Measurements from ENCODE around the gene GOLGA5. TPM values are rescaled to one million over a fixed set of nuclear protein-coding genes. Genes with fewer than 3 reads are reported as not detected.

The GOLGA5 gene
- total RNA-seq, 1 donor from 2014 or later, result 24.2 TPM

DNA sequence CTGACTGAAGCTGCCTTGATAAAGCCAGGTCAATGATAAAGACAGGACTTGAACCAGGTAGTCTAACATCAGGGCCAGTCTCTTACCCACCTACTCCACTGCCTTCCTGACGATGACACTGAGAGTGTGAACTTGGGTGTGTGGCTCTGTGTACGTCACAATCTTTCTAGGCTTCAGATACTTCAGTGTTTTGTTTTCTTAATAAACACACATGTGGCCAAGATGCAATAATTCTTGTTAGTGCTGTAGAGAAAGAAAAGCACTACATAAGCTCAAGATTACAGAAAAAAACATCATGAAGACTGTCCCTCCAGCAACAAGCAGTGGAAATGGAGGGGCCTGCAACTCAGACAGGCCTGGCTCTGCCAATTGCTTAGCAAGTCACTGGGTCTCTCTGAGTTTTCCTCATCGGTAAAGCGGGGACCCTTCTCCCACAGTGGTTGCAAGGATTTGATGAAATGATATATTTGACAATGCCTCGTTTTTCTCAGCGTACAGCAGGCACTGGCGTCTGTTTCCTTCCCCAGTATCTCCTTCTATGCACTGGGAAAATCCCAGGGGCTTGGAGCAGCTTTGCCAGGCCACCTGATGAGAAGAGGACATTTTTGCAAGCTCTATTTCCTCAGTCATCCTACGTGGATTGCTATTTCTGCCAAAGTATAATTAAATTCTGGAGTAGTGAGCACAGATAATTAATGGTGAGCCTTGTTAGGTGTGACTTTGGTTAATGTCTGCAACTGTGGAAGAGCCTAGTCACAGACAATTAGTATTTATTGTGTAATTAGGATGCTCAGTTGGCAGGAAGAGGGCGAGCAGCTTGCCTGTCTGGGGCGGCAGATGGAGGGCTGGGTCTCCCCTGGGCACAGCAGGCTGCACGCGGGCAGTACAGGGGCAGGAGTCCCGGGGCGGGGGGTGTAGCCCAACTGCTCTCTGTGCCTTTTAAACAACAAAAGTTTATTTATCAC is 73.1 kb downstream of the GOLGA5 start:
- intact Hi-C loops (cut with DNase I), result no loop called here
- DNase-seq (ENCODE audit: low spot score), result no peak

DNA sequence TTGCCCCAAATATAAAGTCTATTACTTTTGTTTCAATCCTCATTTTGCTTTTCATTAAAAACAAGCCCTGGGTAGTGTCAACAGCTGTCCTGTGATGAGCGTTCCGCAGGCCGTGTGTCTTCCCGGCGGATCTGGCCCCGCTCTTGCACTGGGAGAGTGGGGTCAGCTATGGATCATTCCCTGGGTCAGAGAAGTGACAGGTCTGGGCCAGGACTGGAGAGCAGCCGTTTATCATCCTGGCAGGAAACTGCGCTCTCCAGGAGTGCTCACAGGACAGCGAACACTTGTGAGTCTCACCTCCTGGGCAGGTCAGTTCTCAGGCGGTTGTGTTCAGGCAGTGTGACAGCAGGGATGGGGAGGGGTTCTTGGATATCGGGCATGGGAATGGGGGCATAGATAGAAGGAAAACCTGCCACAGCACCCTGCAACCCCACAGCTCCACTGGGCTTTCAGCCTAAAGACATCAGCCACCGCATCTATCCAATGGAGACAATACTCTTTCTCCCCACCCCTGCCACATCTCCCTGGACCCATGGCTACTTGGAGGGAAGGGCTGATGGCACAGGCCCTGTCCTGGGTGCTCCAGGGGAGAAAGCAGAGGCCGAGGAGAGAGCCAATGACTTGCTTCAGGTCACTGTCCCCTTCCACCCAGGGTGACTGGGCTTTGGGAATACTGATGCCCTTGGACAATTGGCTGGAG is 81.0 kb downstream of the GOLGA5 start:
- intact Hi-C loops (cut with DNase I), result no loop called here
- DNase-seq (ENCODE audit: low spot score), result no peak

- no peak for DNase-seq (ENCODE audit: low spot score)
- intact Hi-C loops (cut with DNase I), result no loop called here
Measured at GRCh38 chr14:92877757-92878431, 83.8 kb downstream of the GOLGA5 start.

GRCh38 chr14:92880351-92880750 is 86.2 kb downstream of the GOLGA5 start:
- DNase-seq (ENCODE audit: low spot score), result no peak
- intact Hi-C loops (cut with DNase I), result loop anchor here (5.0 kb wide), 1 partner anchor 257 kb away; no protein-coding TSS in a partner anchor

DNA sequence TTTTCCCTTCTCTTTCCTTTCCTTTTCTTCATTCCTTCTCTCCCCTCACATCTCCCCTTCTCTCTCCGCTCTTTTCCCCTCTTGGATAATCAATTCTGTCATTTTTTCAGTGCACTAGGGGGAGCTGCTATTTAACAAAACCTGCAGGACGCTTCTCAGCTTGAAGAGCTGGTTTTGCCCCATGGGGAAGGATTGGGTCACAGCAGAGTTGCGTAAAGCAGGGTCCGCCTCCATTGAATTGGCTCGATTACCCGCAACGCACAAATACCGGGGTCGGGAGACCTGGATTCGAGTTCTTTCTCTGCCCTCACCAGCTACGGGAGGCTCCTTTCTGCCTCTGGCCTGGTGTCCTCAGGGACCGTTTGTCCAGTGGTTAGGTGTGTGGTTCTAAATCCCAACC is 86.7 kb downstream of the GOLGA5 start:
- no peak for DNase-seq (ENCODE audit: low spot score)
- intact Hi-C loops (cut with DNase I), result loop anchor here (5.0 kb wide), 1 partner anchor 256 kb away; no protein-coding TSS in a partner anchor

DNA sequence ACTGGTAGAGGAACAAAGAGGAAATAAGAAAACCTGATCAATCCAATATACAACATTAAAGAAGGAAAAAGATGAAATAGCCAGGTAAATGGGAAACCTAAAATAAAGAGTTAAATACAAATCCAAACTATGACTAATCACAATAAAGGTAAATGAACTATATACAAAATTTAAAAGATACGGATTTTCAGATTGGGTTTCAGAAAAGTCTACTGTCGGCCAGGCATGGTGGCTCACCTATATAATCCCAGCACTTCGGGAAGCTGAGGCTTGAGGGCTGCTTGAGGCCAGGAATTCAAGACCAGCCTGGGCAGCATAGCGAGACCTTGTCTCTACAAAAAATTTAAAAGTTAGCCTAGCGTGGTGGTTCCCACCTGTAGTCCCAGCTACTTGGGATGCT is 89.0 kb downstream of the GOLGA5 start:
- intact Hi-C loops (cut with DNase I), result loop anchor here (5.0 kb wide), 1 partner anchor 254 kb away; no protein-coding TSS in a partner anchor

DNA sequence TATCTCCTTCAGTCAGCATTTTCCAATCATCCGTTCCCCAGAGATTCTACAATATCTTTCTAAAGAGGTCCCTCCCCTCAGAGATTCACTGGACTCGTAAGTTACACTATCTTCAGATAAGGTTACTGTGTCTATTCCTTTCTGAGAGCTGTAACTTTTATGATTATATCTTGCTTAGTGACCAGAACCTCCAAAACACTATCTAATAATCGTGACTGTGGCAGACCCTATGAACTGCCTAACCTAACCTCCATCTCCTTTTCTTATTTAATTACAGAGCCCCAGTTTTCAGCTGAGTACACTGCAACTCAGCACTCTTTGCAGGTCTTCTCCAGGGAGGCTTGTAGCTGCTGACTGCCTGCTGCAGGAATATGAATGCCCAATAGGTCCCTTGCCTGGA is 90.3 kb downstream of the GOLGA5 start:
- no peak for DNase-seq (ENCODE audit: low spot score)
- intact Hi-C loops (cut with DNase I), result loop anchor here (5.0 kb wide), 1 partner anchor 253 kb away; no protein-coding TSS in a partner anchor

More for the DNA sequence above, 89.0 kb downstream of the GOLGA5 start:
- no peak for DNase-seq (ENCODE audit: low spot score)

- DNase-seq (ENCODE audit: low spot score), result no peak
- intact Hi-C loops (cut with DNase I), result no loop called here
Measured at GRCh38 chr14:92885279-92886061, 91.4 kb downstream of the GOLGA5 start.

DNA sequence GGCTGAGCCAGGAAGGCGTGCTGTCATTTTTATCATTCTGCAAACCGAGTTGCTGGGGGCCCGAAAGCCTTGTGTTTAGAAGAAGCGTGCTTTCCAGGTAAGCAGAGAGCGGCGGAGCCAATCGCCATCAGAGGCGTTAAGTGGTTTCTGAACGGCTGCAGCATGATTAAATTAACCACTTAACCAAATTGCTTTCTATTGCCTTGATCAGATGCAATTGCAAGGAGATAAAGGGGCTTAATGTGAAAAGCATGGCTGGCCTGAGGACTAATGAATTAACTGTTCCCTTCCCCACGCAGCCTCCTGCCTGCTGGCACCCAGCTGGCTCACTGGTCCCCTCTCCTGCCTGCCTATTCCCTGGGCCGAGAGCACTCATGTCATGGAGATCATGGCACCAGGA is 92.2 kb downstream of the GOLGA5 start:
- no peak for DNase-seq (ENCODE audit: low spot score)
- intact Hi-C loops (cut with DNase I), result no loop called here

DNA sequence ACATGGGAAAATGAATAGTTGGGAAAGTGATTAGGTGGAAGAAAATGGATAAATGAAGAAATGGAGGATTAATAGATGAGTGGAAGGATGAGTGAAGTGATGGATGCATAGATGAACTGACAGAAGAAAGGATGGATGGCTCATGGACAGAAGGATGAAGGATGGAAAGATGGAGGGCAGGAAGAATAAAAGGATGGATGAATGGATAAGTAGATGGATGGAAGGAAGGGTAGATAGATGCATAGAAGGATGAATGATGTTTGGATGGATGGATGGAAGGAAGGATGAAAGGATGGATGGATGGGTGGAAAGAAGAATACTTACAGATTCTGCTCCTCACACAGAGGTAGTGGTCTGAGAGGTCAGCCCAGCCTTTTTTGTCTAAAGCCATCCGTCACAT is 93.1 kb downstream of the GOLGA5 start:
- intact Hi-C loops (cut with DNase I), result no loop called here

GRCh38 chr14:92888896-92889295 is 94.8 kb downstream of the GOLGA5 start:
- intact Hi-C loops (cut with DNase I), result no loop called here
- DNase-seq (ENCODE audit: low spot score), result no peak

More for the DNA sequence above, 93.1 kb downstream of the GOLGA5 start:
- no peak for DNase-seq (ENCODE audit: low spot score)

Other genes starting within 250 kb of the GOLGA5 start
- gene LGMN, start 45.7 kb upstream of the GOLGA5 start, total RNA-seq, result 81.8 TPM
- not detected for gene CHGA, start 128.8 kb downstream of the GOLGA5 start, total RNA-seq